DLD1 (cell line): ENCODE results near the gene MYO1H.

ENCODE experiments used
- in situ Hi-C: cut with HindIII; loops from 2 replicates; pipeline ENCODE4 v1.10.0; 2017; ENCODE audit warnings: low sequenced_read_pairs

MYO1H gene

GRCh38 chr12:109446869-109447268 is 99.2 kb downstream of the MYO1H start:
- in situ Hi-C loops, result no loop called here

GRCh38 chr12:109447482-109447881 is 99.8 kb downstream of the MYO1H start:
- in situ Hi-C loops, result no loop called here

GRCh38 chr12:109448272-109448671 is 100.6 kb downstream of the MYO1H start:
- in situ Hi-C loops, result no loop called here

GRCh38 chr12:109448707-109449390 is 101.1 kb downstream of the MYO1H start:
- in situ Hi-C loops, result no loop called here

- in situ Hi-C loops, result no loop called here
Measured at GRCh38 chr12:109449845-109450532, 102.3 kb downstream of the MYO1H start.

GRCh38 chr12:109450980-109451379 is 103.3 kb downstream of the MYO1H start:
- in situ Hi-C loops, result no loop called here

- in situ Hi-C loops, result no loop called here
Measured at GRCh38 chr12:109451400-109451799, 103.7 kb downstream of the MYO1H start.

- in situ Hi-C loops, result no loop called here
Measured at GRCh38 chr12:109452489-109452888, 104.8 kb downstream of the MYO1H start.

- in situ Hi-C loops, result no loop called here
Measured at GRCh38 chr12:109455706-109456105, 108.0 kb downstream of the MYO1H start.

- in situ Hi-C loops, result no loop called here
Measured at GRCh38 chr12:109458086-109458485, 110.4 kb downstream of the MYO1H start.

- in situ Hi-C loops, result no loop called here
Measured at GRCh38 chr12:109458771-109459208, 111.1 kb downstream of the MYO1H start.

- in situ Hi-C loops, result no loop called here
Measured at GRCh38 chr12:109459247-109459646, 111.5 kb downstream of the MYO1H start.

- in situ Hi-C loops, result no loop called here
Measured at GRCh38 chr12:109460538-109460937, 112.8 kb downstream of the MYO1H start.

GRCh38 chr12:109461049-109461845 is 113.5 kb downstream of the MYO1H start:
- in situ Hi-C loops, result no loop called here

GRCh38 chr12:109461846-109462756 is 114.4 kb downstream of the MYO1H start:
- in situ Hi-C loops, result no loop called here

- in situ Hi-C loops, result no loop called here
Measured at GRCh38 chr12:109462868-109463692, 115.4 kb downstream of the MYO1H start.

GRCh38 chr12:109463756-109464155 is 116.1 kb downstream of the MYO1H start:
- in situ Hi-C loops, result no loop called here

GRCh38 chr12:109464642-109465351 is 117.1 kb downstream of the MYO1H start:
- in situ Hi-C loops, result no loop called here

GRCh38 chr12:109466305-109466704 is 118.6 kb downstream of the MYO1H start:
- in situ Hi-C loops, result no loop called here
